ENCODE results near the gene PIEZO1. TPM values are rescaled to one million over a fixed set of nuclear protein-coding genes. Genes with fewer than 3 reads are reported as not detected.

Gene PIEZO1
- total and polyA plus RNA-seq, 9 of the 15 experiments (the other 6 are each of a cell fraction or from before 2014, with no cell fraction given): 3.6 to 432 (median 131) TPM

DNA sequence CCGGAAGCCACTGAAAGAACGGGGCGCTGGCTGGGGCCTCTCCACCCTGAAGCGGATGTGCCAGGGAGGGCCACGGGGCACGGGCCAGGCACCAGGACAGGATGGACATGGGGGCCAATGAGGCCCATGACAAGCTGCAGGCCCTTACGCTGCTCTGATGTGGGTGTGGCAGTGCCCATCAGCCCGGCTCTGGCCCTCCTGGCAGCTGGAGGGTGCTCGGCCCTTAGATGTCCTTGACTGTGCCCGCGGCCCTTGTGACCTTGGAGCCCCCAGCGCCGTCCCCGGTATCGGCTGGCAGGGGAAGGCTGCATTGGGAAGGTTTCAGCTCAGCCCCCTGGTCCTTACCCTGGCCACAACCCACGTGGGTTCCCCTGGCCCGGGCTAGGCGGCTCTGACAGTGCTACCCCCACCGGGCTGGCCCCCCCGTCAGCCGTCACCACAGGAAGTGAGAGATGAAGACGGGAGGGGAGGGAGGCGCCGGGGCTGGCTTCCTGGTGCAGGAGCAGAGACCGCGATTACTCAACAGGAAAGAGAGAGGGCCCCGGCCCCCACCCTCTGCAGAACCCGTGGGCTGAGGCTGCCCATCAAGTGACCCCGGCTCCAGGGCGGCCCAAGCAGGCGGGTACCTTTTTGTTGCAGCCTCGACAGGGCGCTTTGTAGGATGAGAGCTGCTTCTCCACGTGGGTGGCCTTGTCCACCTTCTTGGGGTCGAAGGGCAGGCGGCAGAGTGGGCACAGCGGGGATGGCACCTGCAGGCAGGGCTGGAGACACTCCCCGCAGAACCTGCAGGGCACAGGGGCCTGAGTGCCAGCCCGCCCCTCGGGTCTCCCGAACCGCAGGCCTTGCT is 84.2 kb downstream of the PIEZO1 start (continued):
- TF ChIP-seq, protein P1, sequence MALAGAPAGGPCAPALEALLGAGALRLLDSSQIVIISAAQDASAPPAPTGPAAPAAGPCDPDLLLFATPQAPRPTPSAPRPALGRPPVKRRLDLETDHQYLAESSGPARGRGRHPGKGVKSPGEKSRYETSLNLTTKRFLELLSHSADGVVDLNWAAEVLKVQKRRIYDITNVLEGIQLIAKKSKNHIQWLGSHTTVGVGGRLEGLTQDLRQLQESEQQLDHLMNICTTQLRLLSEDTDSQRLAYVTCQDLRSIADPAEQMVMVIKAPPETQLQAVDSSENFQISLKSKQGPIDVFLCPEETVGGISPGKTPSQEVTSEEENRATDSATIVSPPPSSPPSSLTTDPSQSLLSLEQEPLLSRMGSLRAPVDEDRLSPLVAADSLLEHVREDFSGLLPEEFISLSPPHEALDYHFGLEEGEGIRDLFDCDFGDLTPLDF (CRISPR knock-in tag; IDR thresholded peaks at IDR 0.05): peak; percentile 47; the same call in 1 of the 2 replicates
- TF ChIP-seq, protein P2, sequence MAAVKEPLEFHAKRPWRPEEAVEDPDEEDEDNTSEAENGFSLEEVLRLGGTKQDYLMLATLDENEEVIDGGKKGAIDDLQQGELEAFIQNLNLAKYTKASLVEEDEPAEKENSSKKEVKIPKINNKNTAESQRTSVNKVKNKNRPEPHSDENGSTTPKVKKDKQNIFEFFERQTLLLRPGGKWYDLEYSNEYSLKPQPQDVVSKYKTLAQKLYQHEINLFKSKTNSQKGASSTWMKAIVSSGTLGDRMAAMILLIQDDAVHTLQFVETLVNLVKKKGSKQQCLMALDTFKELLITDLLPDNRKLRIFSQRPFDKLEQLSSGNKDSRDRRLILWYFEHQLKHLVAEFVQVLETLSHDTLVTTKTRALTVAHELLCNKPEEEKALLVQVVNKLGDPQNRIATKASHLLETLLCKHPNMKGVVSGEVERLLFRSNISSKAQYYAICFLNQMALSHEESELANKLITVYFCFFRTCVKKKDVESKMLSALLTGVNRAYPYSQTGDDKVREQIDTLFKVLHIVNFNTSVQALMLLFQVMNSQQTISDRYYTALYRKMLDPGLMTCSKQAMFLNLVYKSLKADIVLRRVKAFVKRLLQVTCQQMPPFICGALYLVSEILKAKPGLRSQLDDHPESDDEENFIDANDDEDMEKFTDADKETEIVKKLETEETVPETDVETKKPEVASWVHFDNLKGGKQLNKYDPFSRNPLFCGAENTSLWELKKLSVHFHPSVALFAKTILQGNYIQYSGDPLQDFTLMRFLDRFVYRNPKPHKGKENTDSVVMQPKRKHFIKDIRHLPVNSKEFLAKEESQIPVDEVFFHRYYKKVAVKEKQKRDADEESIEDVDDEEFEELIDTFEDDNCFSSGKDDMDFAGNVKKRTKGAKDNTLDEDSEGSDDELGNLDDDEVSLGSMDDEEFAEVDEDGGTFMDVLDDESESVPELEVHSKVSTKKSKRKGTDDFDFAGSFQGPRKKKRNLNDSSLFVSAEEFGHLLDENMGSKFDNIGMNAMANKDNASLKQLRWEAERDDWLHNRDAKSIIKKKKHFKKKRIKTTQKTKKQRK (IDR thresholded peaks at IDR 0.05; ENCODE audit: borderline replicate concordance, low read depth, low read length): no peak
- TF ChIP-seq, protein P3, sequence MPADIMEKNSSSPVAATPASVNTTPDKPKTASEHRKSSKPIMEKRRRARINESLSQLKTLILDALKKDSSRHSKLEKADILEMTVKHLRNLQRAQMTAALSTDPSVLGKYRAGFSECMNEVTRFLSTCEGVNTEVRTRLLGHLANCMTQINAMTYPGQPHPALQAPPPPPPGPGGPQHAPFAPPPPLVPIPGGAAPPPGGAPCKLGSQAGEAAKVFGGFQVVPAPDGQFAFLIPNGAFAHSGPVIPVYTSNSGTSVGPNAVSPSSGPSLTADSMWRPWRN (IDR thresholded peaks at IDR 0.05; ENCODE audit: low read depth): no peak
- TF ChIP-seq ZNF79 (CRISPR knock-in tag; IDR thresholded peaks at IDR 0.05; ENCODE audit: low read depth): no peak
- no peak for TF ChIP-seq PCBP1 (IDR thresholded peaks at IDR 0.05; ENCODE audit: low read depth, low read length, poor library complexity, severe bottlenecking)
- no peak for TF ChIP-seq BRD9 (IDR thresholded peaks at IDR 0.05; ENCODE audit: low read depth, partially characterized antibody)
- TF ChIP-seq OTX1 (CRISPR knock-in tag; IDR thresholded peaks at IDR 0.05): no peak
- TF ChIP-seq TCF7L2 (IDR thresholded peaks at IDR 0.05; ENCODE audit: low read depth, low read length): no peak
- no peak for TF ChIP-seq RBM34 (IDR thresholded peaks at IDR 0.05; ENCODE audit: borderline replicate concordance, insufficient read depth, low read length)
- TF ChIP-seq, protein P4, sequence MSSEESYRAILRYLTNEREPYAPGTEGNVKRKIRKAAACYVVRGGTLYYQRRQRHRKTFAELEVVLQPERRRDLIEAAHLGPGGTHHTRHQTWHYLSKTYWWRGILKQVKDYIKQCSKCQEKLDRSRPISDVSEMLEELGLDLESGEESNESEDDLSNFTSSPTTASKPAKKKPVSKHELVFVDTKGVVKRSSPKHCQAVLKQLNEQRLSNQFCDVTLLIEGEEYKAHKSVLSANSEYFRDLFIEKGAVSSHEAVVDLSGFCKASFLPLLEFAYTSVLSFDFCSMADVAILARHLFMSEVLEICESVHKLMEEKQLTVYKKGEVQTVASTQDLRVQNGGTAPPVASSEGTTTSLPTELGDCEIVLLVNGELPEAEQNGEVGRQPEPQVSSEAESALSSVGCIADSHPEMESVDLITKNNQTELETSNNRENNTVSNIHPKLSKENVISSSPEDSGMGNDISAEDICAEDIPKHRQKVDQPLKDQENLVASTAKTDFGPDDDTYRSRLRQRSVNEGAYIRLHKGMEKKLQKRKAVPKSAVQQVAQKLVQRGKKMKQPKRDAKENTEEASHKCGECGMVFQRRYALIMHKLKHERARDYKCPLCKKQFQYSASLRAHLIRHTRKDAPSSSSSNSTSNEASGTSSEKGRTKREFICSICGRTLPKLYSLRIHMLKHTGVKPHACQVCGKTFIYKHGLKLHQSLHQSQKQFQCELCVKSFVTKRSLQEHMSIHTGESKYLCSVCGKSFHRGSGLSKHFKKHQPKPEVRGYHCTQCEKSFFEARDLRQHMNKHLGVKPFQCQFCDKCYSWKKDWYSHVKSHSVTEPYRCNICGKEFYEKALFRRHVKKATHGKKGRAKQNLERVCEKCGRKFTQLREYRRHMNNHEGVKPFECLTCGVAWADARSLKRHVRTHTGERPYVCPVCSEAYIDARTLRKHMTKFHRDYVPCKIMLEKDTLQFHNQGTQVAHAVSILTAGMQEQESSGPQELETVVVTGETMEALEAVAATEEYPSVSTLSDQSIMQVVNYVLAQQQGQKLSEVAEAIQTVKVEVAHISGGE (CRISPR knock-in tag; IDR thresholded peaks at IDR 0.05): peak in 1 of 3 experiments; percentile 42; a peak in 1 of 6 replicates
- TF ChIP-seq ZNF143 (CRISPR knock-in tag; IDR thresholded peaks at IDR 0.05): no peak
- TF ChIP-seq YBX1 (IDR thresholded peaks at IDR 0.05): no peak
- TF ChIP-seq ARHGAP35 (IDR thresholded peaks at IDR 0.05; ENCODE audit: partially characterized antibody): no peak
- TF ChIP-seq NFRKB (IDR thresholded peaks at IDR 0.05; ENCODE audit: low read depth): no peak
- TF ChIP-seq GATA2 (CRISPR knock-in tag; IDR thresholded peaks at IDR 0.05): no peak
- TF ChIP-seq ZNF347 (CRISPR knock-in tag; IDR thresholded peaks at IDR 0.05; ENCODE audit: low read depth): no peak
- TF ChIP-seq CEBPB (tag; IDR thresholded peaks at IDR 0.05): peak; percentile 80
